ENCODE measurements around the gene TMPRSS6.

The TMPRSS6 gene

DNA sequence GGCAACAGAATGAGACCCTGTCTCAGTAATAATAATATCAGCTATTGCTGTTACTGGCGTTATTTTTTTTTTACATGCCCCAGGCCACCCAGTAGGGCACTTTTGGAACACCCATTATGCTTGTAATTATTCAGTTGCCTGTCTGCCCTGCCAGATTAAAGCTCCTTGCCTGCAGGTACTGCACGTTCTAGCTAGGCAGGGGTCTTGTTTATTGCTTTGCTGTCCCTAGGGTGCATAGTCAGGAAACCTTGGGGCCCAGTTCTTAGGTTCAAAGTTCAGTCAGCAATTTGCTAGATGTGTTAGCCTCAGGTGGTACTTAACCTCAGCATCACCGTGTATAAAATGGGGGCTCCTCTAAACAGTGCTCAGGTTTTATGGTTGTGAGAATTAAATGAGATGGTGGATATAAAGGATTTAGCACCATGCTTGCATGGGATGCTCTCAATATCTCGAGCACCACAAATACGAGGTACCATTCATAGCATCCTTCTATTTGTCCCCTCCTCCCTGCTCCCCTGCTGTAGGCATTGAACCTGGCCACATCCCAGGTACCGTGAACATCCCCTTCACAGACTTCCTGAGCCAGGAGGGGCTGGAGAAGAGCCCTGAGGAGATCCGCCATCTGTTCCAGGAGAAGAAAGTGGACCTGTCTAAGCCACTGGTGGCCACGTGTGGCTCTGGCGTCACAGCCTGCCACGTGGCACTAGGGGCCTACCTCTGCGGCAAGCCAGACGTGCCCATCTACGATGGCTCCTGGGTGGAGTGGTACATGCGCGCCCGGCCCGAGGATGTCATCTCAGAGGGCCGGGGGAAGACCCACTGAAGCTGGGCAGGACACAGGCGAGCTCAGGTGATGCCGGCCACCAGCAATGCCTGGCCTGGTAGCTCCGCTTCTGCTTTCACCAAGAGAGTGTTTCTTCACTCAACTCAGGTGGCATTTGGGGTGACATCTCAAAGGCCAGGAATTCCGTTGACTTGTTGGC lies 80.5 kb downstream of the TMPRSS6 start:
- DNase-seq (ENCODE audit: low read depth, low spot score): no peak

DNA sequence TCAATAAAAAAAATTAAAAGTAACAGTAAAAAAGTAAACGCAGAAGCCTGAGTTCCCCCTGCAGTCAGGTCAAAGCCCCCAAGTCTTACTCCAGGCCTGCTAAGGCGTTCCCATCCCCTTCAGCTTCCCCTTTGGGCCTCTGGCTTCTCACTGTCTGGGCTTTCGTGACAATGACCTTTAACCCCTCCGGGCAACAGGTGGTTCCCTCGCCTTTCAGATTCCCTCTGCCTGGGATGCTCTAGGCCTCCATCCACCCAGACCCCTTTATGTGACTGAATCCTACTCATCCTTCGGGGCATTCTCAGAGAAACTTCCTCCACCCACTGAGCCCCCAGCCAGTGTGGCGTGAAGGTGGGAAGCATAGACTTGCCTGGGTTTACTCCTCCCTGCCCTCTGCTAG lies 82.0 kb downstream of the TMPRSS6 start:
- no peak for DNase-seq (ENCODE audit: low read depth, low spot score)

DNA sequence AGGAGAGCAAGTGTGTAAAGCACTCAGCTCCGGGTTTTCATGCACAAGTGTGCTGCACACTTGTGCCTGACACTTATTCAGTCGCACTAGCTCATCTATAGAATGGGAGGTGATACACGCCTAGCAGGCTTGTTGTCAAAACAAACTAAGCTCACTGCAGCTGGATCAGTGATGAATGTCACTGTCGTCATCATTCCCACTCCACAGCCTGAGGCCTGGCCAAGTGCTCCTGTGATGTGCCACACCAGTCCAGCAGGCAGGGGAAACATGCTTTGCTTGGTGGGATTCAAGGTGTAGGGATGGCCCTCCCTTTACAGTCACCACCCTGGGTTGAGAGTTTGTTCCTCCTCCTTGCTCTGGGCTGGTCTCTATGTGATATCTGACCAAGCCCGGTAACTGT lies 83.2 kb downstream of the TMPRSS6 start:
- DNase-seq (ENCODE audit: low read depth, low spot score): no peak

DNA sequence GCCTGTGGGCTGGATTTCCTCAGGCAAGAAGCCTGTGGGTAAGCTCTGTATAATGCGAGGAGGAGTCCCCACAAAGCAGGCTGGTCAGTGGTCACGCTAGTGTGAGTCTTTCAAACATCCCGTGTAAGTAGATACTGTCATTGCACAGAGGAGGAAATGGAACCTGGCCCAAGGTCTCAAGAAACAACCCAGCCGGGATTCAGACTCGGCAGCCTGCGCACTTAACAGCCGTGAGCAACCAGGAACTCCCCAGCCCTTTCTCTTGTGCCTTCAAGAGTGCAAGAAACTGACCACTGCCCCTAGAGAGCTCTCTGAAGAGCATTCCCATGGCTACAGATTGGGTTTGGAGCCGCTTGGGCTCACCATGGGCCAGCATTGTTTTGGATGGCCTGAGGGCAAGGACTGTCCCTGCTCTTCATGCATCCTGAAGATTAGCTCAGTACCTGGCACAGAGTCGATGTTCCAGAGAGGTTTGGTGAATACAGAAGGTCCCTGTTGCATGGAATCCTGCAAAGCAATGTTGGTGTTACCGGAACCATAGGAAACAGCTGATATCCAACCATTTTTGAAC lies 83.9 kb downstream of the TMPRSS6 start:
- DNase-seq (ENCODE audit: low read depth, low spot score): no peak

DNA sequence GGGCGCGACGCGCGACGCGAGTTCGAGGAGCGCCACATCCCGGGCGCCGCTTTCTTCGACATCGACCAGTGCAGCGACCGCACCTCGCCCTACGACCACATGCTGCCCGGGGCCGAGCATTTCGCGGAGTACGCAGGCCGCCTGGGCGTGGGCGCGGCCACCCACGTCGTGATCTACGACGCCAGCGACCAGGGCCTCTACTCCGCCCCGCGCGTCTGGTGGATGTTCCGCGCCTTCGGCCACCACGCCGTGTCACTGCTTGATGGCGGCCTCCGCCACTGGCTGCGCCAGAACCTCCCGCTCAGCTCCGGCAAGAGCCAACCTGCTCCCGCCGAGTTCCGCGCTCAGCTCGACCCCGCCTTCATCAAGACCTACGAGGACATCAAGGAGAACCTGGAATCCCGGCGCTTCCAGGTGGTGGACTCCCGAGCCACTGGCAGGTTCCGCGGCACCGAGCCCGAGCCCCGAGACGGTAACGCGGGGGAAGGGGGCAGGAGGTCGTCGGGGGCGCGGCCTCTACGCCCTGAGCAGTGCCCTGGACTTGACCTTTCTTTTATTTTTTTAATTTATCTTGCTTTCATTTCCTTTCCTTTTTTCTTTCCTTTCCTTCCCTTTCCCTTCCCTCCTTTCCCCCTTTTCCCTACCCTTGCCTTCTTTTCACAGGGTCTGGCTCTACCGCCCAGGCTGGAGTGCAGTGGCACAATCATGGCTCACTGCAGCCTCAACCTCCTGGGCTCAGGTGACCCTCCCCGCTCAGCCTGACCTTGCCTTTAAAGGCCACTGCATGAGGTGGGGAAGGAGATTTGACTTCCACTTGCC lies 85.0 kb downstream of the TMPRSS6 start:
- no peak for DNase-seq (ENCODE audit: low read depth, low spot score)

DNA sequence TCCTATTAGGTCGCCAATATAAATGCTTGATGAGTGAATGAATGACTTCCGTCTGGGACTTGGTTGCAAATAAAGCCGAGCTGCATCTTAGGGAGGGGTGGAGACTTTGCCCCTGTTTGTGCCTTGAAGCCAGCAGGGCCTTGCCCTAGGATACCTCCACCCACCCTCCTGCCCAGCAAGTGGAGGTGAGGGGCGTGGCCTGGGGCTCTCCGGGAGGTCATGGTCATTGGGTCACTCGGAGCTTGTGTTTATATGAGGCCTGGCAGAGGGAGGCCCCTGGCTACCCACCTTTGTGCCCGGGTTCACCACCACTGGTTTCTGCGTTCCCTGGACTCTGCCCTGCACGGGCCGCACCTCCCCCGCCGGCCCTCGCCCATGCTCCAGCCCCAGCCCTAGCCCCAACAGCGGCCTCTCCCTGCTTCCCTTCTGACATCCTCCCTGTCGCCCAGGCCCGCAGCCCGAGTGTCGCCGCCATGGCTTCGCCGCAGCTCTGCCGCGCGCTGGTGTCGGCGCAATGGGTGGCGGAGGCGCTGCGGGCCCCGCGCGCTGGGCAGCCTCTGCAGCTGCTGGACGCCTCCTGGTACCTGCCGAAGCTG lies 85.7 kb downstream of the TMPRSS6 start:
- no peak for DNase-seq (ENCODE audit: low read depth, low spot score)

DNA sequence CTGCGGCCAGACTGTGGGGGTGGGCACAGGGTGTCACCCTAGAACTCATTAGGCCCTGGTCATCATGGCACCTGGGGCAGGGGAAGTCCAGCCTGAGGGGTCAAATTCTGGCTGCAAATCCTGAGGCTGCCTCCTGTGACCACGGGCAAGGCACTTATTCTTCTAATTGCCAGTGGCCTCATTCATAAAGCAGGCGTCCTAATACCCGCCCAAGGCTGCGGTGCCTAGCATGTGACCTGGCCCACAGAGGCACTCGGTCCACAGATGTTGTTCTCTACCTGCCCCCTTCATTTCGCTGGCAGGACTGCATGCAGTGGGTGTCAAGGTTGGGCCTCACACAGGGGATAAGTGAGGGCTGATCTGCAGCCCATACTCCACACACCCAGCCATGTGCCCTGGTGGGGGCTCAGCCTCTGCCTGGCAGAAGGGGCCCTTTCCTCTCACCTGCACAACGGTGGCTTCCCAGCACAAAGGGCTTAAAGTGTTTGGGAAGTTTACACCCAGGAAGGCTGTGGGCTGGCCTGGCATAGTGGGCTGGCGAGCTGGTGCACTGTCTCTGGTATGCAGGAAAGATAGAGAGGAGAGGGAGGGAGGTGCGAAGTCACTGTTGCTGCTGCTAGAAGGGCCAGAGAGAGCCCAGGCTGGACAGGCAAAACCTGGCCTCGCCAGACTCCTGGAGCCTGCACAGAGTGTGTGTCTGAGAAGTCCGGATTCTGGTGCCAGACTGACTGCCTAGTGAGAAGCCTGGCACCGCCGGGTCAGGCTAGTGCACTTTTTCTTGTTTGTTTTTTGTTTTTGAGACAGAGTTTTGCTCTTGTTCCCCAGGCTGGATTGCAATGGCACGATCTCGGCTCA lies 86.8 kb downstream of the TMPRSS6 start:
- no peak for DNase-seq (ENCODE audit: low read depth, low spot score)

DNA sequence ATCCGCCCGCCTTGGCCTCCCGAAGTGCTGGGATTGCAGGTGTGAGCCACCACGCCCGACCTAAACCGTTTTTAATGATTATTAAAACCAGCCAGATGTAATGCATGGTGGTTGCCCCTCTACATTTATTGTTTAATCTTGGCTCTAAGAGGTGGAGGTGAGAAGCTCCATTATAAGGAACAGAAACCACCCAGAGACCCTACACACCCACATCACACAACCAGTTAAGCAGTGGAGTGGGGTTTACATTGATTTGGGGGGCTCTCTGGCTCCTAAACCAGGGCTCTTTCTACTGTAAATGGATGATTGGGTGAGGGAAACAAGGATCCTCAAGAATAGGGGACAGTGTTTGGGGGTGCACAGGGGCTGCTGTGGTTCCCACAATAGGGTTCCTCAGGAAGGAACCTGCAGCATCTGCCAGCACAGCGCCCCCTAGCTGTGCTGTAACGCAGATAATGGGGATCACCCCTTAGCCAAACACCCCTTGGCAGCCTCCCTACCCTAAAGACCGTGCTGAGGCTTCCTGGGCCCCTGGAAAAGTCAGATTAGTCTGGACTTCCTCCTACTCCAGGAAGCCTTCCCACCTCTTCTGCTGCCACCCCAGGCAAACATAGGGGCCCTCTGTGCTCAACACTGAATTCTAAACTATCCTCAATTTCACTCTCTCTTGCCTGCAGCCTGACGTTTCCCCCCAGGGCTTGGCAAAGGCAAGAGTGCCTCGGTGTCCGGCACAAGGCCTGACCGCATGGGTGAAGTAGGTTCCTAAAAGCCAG lies 87.6 kb downstream of the TMPRSS6 start:
- no peak for DNase-seq (ENCODE audit: low read depth, low spot score)

DNA sequence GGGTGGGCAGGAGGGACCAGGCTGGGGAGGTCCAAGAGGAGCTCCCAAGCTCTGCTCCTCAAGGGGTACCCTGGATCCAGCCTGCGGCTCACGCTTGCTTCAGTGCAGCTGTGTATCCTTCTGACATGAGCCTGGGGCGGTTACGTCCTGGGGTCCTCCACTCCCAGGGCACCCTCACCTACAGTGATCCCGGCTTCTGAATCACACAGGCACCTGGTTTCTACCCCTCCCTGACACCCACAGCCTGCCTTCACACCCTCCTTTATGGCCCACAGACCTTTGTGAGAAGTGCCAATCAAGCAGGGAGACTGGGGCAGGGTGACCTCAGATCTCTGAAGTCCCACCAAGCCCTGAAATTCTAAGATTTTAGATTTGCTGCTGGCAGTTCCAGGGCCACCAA lies 88.5 kb downstream of the TMPRSS6 start:
- DNase-seq (ENCODE audit: low read depth, low spot score): no peak

DNA sequence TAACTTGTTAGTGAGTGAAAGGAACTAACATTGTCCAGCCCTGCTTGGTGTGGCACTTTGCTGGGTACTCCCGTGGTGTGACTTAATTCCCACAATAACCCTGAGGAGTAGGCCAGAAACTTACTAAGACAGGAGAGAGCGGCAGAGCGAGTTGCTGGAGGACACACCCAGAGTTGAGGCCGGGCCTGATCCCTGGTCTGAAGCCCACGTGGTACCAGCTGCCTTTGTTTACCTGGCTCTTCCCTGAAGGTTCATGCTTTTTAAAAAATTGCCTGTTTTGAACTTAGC lies 89.4 kb downstream of the TMPRSS6 start:
- DNase-seq (ENCODE audit: low read depth, low spot score): no peak

DNA sequence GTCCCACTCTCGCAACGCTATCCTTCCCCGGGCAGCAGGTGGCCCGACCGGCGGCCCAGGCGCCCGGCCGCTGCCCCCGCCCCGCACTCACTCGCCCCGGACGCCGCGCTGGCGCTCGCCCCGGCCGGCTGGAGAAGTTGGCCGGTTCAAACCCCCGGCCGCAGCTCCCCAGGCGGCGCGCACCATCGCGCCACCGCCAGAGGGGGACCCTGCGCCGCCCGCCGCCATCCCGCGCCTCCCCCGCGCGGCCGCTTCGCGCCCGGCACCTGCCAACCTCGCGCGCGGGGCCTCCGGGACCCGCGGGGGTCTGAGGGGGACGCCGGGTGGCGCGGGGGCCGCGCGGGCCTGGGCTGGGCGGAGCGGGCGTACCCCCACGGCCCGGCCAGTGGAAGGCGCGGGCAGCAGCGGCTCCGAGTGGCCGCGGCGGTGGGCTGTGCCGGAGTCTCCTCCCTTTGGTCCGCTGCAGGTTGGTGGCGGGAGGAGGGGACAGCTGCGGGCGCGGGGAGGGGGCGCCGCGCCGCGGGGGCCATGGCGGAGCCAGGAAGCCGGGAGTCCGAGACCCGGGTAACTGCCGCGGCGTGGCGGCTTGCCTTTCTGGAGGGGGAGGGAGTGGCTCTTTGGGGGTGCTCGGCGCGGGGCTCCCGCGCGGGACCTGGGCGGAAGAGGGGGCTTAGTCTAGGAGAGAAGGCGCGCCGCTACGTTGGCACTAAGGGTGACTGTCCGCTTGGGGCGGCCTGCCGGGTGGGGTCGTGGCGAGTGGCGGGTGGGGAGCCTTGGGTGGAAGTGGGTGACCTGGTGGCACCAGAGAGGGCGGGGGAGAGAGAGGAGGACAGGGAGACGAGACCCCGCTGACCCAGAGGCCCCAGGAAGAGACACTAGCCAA lies 90.0 kb downstream of the TMPRSS6 start, which contains the start of the genes MPST and TST:
Gene MPST (plus strand): TSS at position 434 of the 883 bp plus-strand sequence. CDS start 95 bp downstream, at position 529.
Gene TST (minus strand): TSS at position 139 of the 883 bp plus-strand sequence. CDS start 715 bp downstream, outside the sequence.
- DNase-seq (ENCODE audit: low read depth, low spot score): no peak

DNA sequence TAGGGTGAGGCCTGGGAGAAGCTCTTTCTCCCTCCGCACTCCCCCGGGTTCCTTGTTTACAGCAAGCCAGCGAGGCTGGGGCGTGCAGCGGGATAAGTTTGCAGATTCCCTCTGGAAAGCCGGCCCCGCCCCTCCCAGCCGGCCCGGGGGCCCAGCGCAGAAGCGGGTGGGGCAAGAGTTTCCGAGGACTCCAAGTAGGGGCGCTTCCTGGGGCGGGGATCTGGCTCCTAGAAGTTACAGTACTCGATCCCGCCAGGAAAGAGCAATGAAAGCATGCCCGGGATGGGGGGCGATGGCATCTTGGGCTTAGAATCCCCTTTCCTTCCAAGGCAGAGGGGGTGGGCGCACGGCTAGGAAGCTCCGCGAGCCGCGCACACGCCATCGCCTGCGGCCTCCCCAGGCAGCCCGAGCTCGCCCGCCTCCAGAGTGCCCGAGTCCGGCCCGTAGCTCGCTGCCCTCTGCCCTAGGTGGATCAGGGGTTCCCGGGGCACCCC lies 90.7 kb downstream of the TMPRSS6 start:
- no peak for DNase-seq (ENCODE audit: low read depth, low spot score)

DNA sequence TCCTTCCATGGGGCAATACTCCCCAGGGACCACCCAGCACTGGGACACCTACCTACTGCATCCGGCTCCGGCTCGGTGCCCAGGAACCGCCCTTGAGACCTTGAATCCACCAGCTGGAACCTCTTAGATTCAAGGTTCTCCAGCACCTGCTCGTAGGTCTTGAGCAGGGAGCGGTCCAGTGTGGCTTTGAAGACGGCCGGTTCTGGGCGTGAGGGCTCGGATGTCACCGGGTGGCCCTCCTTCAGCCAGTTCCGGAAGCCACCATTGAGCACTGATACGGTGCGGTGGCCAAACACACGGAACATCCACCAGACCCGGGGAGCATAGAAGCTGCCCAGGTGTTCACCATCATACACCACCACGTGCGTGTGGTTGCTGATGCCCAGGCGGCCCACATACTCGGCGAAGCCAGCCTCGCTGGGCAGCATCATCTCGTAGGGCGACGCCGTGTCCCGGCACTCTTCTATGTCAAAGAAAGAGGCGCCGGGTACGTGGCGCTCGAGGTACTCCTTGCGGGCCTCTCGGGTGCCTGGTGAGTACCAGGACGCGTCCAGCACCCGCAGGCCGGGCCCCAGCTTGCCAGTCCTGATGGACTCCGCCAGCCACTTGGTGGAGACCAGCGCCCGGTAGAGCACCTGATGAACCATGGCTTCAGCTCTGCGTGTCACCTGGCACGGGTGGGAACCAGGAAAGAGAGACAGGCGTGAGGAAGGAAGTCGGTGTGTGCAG lies 91.3 kb downstream of the TMPRSS6 start:
- no peak for DNase-seq (ENCODE audit: low read depth, low spot score)

DNA sequence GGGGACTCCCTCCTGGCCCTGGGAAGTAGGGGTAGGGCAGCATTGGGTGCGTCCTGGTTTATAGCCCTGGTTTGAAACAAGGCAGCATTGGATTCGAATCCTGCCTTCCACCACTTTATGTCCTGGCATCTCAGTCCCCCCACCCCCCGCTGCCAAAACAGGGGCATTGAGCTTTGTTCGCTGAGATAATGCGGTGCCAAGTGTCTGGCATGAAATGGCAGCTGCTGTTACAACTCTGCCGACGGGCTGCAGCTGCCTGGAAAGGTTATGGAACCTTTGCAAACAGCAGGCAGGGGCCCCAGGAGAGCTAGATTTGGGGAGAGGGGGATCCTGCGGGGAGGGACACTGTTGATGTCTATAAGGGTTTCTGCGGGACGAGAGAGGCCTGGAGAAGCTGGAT lies 92.2 kb downstream of the TMPRSS6 start:
- no peak for DNase-seq (ENCODE audit: low read depth, low spot score)

DNA sequence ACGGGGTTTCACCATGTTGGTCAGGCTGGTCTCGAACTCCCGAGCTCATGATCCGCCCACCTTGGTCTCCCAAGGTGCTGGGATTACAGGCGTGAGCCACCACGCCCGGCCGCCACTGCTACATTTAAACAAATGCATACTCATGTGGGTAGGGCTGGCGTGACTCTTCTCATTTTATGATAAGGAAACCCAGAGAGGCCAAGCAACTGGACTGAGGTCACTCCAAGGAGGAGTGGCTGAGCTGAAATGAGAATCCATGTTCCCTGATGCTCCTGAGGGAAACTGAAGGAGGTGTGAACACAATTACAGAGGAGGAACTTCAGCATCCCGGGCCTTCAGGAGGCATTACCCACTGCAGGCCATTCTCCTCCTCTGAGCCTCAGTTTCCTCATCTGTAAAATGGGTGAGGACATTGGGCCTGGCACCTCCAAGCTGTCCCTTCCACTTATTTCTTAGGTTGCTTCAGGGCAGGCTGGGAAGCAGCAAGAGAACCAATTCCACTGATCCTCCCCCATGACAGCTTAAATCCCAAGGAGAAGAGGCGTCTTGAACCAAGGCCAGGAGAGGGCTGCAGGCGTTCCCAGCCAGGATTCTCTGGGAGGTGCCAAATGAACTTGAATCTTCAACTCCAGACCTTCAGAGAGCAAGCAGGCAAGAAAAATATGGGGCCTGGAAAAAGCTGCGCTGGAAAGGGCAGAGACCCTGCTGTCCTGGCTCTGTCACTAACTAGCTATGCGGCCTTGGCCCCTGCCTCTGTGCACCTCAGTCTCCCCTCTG lies 93.2 kb downstream of the TMPRSS6 start:
- DNase-seq (ENCODE audit: low read depth, low spot score): no peak

DNA sequence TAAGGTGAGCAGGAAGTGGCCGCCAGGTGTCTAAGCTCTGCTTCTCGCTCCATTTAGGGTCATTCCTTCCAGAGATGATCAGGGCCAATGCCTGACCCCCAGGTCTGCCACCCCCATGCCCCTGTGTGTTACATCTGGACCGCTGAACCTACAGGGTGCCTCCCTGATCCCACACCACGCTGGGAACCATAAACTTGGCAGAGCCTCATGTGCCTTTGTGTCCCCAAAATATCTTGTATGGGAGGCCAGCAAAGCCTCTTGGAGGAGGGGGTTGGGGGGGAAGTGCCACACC lies 94.0 kb downstream of the TMPRSS6 start:
- no peak for DNase-seq (ENCODE audit: low read depth, low spot score)

Data from smooth muscle cell of the brain vasculature (primary cell).